ENCODE results near the gene ERC2.

DNA sequence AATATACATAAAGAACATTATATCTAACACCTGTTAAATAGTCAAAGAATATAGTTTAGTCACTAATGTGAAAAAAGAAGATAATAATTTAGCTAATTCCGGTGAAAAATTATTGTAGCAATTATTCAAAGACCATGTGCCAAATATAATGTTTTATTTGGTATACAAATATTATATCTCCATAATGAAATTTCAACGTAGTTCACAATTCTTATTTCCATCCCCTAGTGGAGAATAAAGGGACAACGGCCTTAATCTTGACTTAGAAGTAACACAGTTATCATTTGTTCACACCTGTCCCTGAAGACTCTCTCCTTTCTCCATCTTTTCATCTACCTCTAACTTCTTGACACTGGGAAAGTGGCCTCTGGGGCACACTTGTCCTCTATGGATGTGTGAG lies 213.4 kb downstream of the ERC2 start:
- TF ChIP-seq, protein P1, sequence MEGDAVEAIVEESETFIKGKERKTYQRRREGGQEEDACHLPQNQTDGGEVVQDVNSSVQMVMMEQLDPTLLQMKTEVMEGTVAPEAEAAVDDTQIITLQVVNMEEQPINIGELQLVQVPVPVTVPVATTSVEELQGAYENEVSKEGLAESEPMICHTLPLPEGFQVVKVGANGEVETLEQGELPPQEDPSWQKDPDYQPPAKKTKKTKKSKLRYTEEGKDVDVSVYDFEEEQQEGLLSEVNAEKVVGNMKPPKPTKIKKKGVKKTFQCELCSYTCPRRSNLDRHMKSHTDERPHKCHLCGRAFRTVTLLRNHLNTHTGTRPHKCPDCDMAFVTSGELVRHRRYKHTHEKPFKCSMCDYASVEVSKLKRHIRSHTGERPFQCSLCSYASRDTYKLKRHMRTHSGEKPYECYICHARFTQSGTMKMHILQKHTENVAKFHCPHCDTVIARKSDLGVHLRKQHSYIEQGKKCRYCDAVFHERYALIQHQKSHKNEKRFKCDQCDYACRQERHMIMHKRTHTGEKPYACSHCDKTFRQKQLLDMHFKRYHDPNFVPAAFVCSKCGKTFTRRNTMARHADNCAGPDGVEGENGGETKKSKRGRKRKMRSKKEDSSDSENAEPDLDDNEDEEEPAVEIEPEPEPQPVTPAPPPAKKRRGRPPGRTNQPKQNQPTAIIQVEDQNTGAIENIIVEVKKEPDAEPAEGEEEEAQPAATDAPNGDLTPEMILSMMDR (conservative IDR thresholded peaks at IDR 0.05 in 1 of 2, IDR thresholded peaks at IDR 0.05 in 1 of 2; ENCODE audit: extremely low read depth in 1 of 2, insufficient read depth in 1 of 2, low read depth in 1 of 2, low read length in 2 of 2) = peak; percentile 38 to 51
- TF ChIP-seq EZH2 (IDR thresholded peaks at IDR 0.05; ENCODE audit: borderline replicate concordance, low read length) = no peak

Measured in mammary epithelial cell (primary cell).